ENCODE results near the gene FHL1.
"Not testable (repeated sequence)": the region's sequence is repeated elsewhere in the genome, so short reads cannot be mapped to it uniquely, and the experiment has no call there.

Gene FHL1

DNA sequence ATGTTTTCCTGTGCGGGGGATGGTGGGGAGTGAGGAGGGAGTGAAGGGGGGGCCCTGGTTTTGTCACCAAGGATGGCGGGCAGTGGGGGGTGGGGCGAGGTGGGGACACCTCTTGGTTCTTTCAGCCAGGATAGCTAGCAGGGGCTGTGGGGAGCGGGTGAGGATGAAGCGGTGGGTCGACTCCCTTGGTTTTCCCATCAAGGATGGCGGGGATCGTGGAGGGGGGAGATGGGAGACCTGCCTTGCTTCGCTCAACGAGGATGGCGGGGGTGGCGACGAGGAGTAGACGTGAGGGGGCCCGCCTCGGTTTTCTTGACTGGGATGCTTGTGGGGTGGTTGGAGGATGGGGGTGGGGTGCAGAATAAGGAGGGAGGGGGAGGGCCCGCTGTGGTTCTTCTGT is 643 bp downstream of the FHL1 start:
- no peak for DNase-seq (ENCODE audit: low spot score)

GRCh38 chrX:136148391-136148790 is 1.1 kb downstream of the FHL1 start:
- DNase-seq (ENCODE audit: low spot score): no peak

DNA sequence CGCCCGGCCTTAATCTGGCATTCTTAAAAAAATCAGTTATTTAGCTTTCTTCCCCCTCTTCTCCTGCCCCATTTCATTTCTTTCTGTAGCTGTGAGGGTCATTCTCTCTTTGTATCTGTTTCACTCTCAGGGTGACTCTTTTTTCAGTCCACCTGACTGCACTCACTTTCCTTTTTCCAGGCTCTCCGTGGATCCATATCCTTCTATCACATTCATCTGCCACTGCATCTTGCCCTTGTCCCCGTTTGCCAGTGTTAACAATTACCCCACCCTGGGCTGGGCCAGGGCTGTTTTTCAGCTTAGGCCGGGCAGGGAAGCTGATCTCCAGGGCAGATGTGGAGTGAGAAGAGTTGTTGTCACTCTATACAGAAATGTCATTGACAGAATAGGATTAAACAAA is 7.7 kb downstream of the FHL1 start:
- DNase-seq (ENCODE audit: low spot score): no peak

- no peak for DNase-seq (ENCODE audit: low spot score)
These were observed 9.3 kb downstream of the FHL1 start for GRCh38 chrX:136156560-136157117.

GRCh38 chrX:136157187-136157586 is 9.9 kb downstream of the FHL1 start:
- DNase-seq (ENCODE audit: low spot score): no peak

- DNase-seq (ENCODE audit: low spot score): no peak
These were observed 11.4 kb downstream of the FHL1 start for GRCh38 chrX:136158685-136159084.

GRCh38 chrX:136159611-136160025 is 12.3 kb downstream of the FHL1 start:
- DNase-seq (ENCODE audit: low spot score): no peak

DNA sequence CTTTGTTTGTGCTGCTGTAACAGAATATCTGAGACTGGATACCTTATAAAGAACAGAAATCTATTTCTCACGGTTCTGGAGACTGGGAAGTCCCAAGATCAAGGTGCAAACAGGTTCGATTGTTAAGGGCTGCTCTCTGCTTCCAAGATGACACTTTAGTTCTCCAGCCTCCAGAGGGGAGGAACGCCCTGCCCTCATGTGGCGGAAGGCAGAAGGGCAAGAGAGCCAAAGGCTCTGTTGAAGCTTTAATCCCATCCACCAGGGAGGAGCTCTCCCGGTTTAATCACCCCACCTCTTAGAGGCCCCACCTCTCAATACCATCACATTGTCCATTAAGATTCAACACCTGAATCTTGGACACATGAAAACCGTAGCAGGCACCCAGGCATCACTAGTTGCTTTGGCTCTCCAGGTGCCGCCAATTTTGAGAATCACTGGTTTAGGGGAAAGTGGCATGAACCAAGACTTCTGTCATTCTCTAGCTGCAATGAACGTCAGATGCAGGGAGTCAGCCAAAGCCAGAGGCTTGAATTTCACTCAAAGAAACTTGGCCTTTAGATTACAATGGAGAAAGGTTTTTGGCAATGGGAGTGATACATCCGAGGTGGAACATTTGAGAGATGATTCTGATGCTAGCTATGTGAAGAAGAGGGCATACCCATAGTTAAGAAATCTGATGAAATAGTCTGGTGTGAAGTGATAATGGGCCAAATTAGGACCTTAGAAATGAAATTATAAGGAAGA is 15.7 kb downstream of the FHL1 start:
- peak; percentile 64 for DNase-seq (ENCODE audit: low spot score)

DNA sequence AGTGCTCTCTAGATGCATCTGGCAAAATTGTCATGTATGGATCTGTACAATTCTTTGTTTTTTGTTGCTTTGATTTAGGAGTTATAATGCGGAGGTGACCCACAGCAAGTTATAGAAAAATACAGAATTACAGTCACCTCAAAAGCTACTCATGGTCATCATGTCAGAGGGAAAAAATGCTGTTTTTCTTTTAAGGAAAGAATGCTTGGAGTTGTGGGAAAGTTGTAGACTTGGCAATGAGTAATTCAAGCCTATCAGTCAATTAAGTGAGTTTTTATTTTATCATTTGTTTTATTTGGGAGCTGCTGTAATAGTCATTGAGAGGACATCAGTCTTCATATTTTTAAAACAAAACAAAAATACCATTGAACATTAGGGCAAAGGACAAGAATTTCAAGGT is 16.4 kb downstream of the FHL1 start:
- DNase-seq (ENCODE audit: low spot score): no peak

- DNase-seq (ENCODE audit: low spot score): no peak
These were observed 18.1 kb downstream of the FHL1 start for GRCh38 chrX:136165406-136165805.

DNA sequence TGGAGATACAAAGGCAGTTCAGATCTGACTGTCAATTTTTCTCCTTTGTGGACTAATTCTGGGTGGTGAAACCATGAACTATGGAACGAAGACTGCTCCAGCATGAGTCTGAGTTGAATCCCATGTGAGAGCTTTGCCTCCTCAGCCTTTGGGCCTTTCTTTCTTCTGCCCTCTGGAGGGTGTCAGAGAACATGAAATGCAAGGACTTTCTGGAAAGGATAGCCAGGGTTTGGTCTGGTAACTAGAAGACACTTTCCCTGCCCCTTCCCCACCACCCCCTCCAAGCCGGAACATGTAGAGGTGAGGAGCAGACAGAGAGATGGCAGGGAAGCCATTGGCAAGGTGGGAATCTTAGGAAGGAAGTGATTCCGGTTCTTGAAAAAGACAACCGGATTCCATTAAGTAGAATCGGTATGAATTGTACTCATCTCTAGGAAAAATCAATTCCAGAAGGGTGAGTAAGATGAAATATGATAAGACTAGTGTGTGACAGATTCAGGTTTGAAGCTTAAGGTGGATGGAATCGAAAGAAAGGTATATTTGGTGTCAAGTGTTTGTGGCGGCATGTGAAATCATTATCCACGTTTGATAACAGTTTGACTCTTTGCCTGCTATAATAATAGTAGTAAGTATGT is 19.0 kb downstream of the FHL1 start:
- DNase-seq (ENCODE audit: low spot score): peak; percentile 18

DNA sequence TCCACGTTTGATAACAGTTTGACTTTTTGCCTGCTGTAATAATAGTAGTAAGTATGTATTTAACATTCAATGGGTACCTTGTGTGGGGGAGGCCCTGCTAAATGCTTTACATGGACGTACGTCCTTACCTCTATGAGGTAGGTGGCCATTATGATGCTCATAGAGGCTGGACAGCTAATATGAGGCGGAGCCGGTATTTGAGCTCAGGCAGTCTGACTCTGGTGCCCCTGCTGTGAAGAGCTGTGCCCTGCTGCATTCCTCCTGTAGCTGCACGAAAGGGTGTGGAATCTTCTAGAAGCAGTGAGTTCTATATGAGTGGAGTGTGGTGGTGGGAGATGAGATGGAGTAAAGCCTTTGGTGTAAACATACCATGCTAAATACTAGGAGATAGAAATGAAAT is 20.7 kb downstream of the FHL1 start:
- DNase-seq (ENCODE audit: low spot score): not testable (repeated sequence)

DNA sequence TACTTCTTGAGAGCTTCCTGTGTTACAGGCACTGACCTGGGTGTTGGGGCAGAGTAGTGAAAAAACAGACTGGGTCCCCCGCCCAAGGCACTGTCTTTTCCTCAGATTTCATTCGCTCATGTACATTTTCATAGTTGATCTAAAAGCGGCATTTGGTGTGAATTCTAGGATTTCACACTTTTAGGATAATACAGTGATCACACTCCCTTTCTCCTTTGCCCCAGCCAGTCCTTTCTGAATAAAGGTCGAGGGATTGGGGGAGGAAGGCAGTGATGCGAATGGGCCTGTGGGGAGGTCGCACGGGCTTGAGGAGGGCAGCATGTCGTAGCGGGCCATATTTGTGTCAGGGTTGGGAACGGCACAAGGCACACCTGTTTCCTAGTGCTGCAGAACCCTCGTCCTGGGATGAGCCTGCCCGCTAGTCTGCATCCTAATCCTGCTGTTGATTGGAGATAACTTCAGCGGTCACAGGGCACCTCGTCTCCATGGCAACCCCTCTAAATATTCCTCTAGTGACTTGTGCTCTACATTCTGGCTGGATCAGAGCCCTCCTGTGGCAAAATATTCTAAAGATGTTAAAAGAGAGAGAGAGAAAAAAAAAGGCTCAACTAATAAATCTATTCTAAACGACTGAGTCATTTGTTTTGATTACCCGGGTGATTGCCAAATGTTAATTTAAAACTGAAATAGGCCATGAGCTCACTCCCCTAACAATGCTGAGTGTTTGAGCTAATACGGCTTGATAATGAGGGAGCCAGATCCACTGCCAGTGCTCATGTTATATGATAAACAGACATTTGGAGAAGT is 21.8 kb downstream of the FHL1 start:
- DNase-seq (ENCODE audit: low spot score): peak; percentile 80

- DNase-seq (ENCODE audit: low spot score): peak; percentile 43
These were observed 22.9 kb downstream of the FHL1 start for GRCh38 chrX:136170139-136170800.

GRCh38 chrX:136171420-136171819 is 24.1 kb downstream of the FHL1 start:
- no peak for DNase-seq (ENCODE audit: low spot score)

DNA sequence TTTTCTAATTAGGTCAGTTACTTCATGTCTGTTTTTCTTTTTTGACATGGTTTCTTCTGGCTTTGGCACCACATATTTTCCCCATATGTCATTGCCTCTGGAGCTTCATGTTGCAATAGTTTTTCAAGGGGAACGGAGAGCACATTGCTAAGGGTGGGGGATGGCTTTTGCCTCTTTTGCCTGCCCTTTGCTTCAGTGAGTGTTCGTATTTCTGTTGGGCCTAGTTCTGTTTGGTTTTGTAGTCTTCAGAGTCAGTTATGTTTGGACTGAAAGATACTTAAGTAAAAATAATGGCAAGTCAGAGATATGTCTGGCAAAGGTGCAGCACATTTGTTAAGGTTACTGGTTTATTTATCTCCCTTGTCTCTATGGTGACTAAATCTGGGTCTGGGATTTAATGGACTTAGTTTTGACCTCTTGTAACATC is 29.1 kb downstream of the FHL1 start:
- peak; percentile 77 for DNase-seq (ENCODE audit: low spot score)

DNA sequence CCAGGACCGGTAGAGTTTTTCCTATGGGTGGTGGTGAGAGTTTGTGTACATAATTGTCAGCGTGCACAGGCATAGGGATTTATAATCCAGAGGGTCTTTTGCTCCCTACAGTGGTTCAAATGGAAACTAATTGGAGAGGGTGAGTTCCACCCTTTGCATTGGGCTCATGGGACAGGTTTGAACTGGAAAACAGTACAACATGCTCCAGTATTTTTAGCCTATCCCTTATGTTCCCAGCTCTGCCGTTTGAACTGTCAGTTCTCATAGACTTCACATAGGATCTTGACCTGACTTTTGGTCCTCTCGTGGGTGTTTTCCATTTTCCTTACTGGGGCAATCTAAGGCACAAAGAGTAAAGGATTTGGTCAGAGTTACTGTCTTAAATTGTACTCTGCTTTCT is 31.8 kb downstream of the FHL1 start:
- no peak for DNase-seq (ENCODE audit: low spot score)

- no peak for DNase-seq (ENCODE audit: low spot score)
These were observed 35.1 kb downstream of the FHL1 start for GRCh38 chrX:136182414-136182813.

- DNase-seq (ENCODE audit: low spot score): no peak
These were observed 35.8 kb downstream of the FHL1 start for GRCh38 chrX:136183172-136183571.

DNA sequence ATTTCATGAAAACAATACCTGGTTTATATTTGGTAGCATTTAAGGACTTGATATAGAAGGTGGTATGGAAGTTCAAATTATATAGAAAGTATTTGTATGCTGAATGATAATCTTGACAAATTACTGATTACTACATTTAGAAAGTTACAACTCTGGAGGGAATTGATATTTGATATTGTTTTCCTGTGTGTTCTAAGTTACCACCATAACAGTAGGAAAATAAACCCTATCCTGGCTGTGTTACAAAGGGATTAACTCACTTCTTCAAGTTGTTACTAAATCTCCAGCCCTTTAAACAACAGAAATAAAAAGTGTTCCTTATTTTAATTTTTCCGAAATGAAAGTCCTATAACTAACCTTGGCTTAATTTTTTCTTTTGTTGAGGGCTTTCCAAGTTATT is 36.6 kb downstream of the FHL1 start:
- no peak for DNase-seq (ENCODE audit: low spot score)

- peak; percentile 62 for DNase-seq (ENCODE audit: low spot score)
These were observed 38.2 kb downstream of the FHL1 start for GRCh38 chrX:136185401-136186022.

DNA sequence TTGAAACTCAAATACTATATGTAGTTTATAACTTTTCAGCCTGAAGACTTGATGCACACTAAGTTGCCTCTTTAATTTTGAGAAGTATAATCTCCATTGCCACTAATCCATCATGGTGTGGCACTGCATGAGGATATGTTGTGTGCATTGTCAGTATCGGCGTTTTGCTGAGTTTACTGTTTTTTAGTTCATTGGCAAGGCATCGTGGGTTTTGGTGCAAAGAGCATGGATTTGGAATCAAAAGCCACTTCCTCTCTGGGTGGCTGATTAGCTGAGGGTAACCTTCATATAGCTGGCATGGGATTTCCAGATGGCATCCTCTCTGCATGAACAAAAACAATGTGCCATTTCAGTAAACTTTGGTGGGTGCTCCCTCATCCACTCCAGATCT is 38.7 kb downstream of the FHL1 start:
- no peak for DNase-seq (ENCODE audit: low spot score)

Measured in kidney tubule cell (primary cell).